SK-N-SH treated with all-trans-retinoic acid at 6 μM for 48 hours (cell line): Measurements from ENCODE around the gene XPO1.

Experiments
- ARNTL ChIP-seq: fragments of 450-650 bp; formaldehyde crosslinking; IDR thresholded peaks from 2 replicates; pipeline ENCODE4 v1.5.0; 2020; ENCODE audit warnings: low read depth, mild to moderate bottlenecking, moderate library complexity, borderline replicate concordance
- PPARA ChIP-seq: fragments of 250-450 bp; sonication (Bioruptor Pico); IDR thresholded peaks from 2 replicates; pipeline ENCODE4 v1.5.0; 2020; ENCODE audit warnings: mild to moderate bottlenecking, borderline replicate concordance
- RARB ChIP-seq: fragments of 250-450 bp; sonication (Bioruptor Pico); IDR thresholded peaks from 2 replicates; pipeline ENCODE4 v1.8.0; 2021; ENCODE audit warnings: mild to moderate bottlenecking, moderate library complexity
- TCF4 ChIP-seq: fragments of 250-450 bp; sonication (Bioruptor Pico); IDR thresholded peaks from 2 replicates; pipeline ENCODE4 v1.8.0; 2021; ENCODE audit warnings: mild to moderate bottlenecking, moderate library complexity, borderline replicate concordance
- TOX ChIP-seq: fragments of 250-450 bp; sonication (Bioruptor Pico); IDR thresholded peaks from 2 replicates; pipeline ENCODE4 v1.8.0; 2021; ENCODE audit warnings: mild to moderate bottlenecking, moderate library complexity, borderline replicate concordance
- ZFP3 ChIP-seq: fragments of 250-450 bp; sonication (Bioruptor Pico); IDR thresholded peaks from 2 replicates; pipeline ENCODE4 v1.5.0; 2020; ENCODE audit warnings: mild to moderate bottlenecking, moderate library complexity
- ZNF565 ChIP-seq: fragments of 450-650 bp; formaldehyde crosslinking; conservative IDR thresholded peaks from 2 replicates; pipeline ENCODE4 v1.5.0; 2020; ENCODE audit warnings: low read depth, mild to moderate bottlenecking, moderate library complexity
- ZNF70 ChIP-seq: fragments of 450-650 bp; formaldehyde crosslinking; IDR thresholded peaks from 2 replicates; pipeline ENCODE4 v1.5.0; 2020; ENCODE audit warnings: mild to moderate bottlenecking, moderate library complexity
- TF ChIP-seq, protein P1 (sequence below): fragments of 250-450 bp; sonication (Bioruptor Pico); IDR thresholded peaks from 2 replicates; pipeline ENCODE4 v1.5.0; 2020; ENCODE audit warnings: mild to moderate bottlenecking, moderate library complexity
- TF ChIP-seq, protein P2 (sequence below): fragments of 250-450 bp; sonication (Bioruptor Pico); IDR thresholded peaks from 2 replicates; pipeline ENCODE4 v1.5.1; 2021; ENCODE audit warnings: mild to moderate bottlenecking, moderate library complexity

DNA sequence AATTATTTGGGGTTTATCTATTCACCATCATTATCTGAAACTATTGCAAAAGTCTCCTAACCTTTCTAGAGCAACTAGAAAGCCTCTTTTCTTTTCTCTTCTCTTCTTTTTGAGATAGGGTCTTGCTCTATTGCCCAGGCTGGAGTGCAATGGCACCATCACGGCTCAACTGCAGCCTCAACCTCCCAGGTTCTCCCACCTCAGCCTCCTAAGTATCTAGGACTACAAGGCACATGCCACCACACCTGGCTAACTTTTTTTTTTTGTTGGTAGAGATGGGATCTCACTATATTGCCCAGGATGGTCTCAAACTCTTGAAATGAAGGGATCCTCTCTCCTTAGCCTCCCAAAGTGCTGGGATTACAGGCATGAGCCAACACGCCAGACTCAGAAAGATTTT lies 24.5 kb upstream of the XPO1 start:
- TF ChIP-seq ZNF565 (no peak), ARNTL (CRISPR knock-in tag) (no peak), RARB (no peak), TCF4 (CRISPR knock-in tag) (no peak), PPARA (CRISPR knock-in tag) (no peak), ZNF70 (CRISPR knock-in tag) (no peak), TOX (no peak), ZFP3 (no peak)
- TF ChIP-seq, protein P1, sequence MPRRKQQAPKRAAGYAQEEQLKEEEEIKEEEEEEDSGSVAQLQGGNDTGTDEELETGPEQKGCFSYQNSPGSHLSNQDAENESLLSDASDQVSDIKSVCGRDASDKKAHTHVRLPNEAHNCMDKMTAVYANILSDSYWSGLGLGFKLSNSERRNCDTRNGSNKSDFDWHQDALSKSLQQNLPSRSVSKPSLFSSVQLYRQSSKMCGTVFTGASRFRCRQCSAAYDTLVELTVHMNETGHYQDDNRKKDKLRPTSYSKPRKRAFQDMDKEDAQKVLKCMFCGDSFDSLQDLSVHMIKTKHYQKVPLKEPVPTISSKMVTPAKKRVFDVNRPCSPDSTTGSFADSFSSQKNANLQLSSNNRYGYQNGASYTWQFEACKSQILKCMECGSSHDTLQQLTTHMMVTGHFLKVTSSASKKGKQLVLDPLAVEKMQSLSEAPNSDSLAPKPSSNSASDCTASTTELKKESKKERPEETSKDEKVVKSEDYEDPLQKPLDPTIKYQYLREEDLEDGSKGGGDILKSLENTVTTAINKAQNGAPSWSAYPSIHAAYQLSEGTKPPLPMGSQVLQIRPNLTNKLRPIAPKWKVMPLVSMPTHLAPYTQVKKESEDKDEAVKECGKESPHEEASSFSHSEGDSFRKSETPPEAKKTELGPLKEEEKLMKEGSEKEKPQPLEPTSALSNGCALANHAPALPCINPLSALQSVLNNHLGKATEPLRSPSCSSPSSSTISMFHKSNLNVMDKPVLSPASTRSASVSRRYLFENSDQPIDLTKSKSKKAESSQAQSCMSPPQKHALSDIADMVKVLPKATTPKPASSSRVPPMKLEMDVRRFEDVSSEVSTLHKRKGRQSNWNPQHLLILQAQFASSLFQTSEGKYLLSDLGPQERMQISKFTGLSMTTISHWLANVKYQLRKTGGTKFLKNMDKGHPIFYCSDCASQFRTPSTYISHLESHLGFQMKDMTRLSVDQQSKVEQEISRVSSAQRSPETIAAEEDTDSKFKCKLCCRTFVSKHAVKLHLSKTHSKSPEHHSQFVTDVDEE (CRISPR knock-in tag), result no peak
- TF ChIP-seq, protein P2, sequence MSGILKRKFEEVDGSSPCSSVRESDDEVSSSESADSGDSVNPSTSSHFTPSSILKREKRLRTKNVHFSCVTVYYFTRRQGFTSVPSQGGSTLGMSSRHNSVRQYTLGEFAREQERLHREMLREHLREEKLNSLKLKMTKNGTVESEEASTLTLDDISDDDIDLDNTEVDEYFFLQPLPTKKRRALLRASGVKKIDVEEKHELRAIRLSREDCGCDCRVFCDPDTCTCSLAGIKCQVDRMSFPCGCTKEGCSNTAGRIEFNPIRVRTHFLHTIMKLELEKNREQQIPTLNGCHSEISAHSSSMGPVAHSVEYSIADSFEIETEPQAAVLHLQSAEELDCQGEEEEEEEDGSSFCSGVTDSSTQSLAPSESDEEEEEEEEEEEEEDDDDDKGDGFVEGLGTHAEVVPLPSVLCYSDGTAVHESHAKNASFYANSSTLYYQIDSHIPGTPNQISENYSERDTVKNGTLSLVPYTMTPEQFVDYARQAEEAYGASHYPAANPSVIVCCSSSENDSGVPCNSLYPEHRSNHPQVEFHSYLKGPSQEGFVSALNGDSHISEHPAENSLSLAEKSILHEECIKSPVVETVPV (CRISPR knock-in tag), result no peak
